IMR-90 (cell line): ENCODE data around the gene IPMK. TPM values are rescaled to one million over a fixed set of nuclear protein-coding genes. Genes with fewer than 3 reads are reported as not detected.
"Not testable (repeated sequence)": the region's sequence is repeated elsewhere in the genome, so short reads cannot be mapped to it uniquely, and the experiment has no call there.

ENCODE experiments used
- ATAC-seq: fragments of 200-7000 bp; cut with Tn5 transposase; 2 replicates; pipeline ENCODE4 v1.9.1; 2020; ENCODE audit warnings: low read depth, mild to moderate bottlenecking, moderate library complexity
- BruUV-seq: library from RNA; stranded (reverse); fragments of 400-500 nt; replicated peaks from 2 replicates; lab custom pipeline; 2021; lab: Mats Ljungman, UMichigan
- CTCF ChIA-PET: fragments of 300-600 bp; formaldehyde crosslinking; extraction: SDS; loops from one replicate; lab custom pipeline; 2021; ENCODE audit warnings: antibody characterized with exemption; lab: Yijun Ruan, JAX
- POLR2A ChIA-PET: fragments of 300-600 bp; sonication (Branson Sonifier 250); formaldehyde crosslinking; loops from one replicate; lab custom pipeline; 2022; ENCODE audit warnings: antibody characterized with exemption; ENCODE audit not compliant: unreplicated experiment; lab: Charles Lee
- DNase-seq: peaks from one replicate; pipeline ENCODE4 v3.0.0; 2013
- H2AFZ ChIP-seq: replicated peaks from 2 replicates; pipeline ENCODE3; 2013; ENCODE audit warnings: low read length, mild to moderate bottlenecking; ENCODE audit not compliant: poor library complexity
- H2AK5ac ChIP-seq: 2 replicates; pipeline ENCODE4 v1.6.1; 2013; ENCODE audit warnings: low read depth, low read length, inconsistent platforms
- H2AK9ac ChIP-seq: replicated peaks from 2 replicates; pipeline ENCODE3; 2013; ENCODE audit warnings: mild to moderate bottlenecking, low read depth, low read length, moderate library complexity; ENCODE audit not compliant: poor library complexity
- H2BK120ac ChIP-seq: 2 replicates; pipeline ENCODE4 v1.6.1; 2013; ENCODE audit warnings: low read depth, low read length, inconsistent platforms
- H2BK15ac ChIP-seq: 3 replicates; pipeline ENCODE4 v1.6.1; 2013; ENCODE audit warnings: low read depth, low read length, inconsistent platforms
- H2BK20ac ChIP-seq: 2 replicates; pipeline ENCODE4 v1.6.1; 2013; ENCODE audit warnings: low read depth, mild to moderate bottlenecking, inconsistent platforms, low read length, moderate library complexity
- H2BK5ac ChIP-seq: 2 replicates; pipeline ENCODE4 v1.6.1; 2013; ENCODE audit warnings: mild to moderate bottlenecking, low read depth, low read length, inconsistent platforms; ENCODE audit not compliant: poor library complexity, severe bottlenecking
- H3K14ac ChIP-seq: replicated peaks from 2 replicates; pipeline ENCODE4 v1.6.1; 2013; ENCODE audit warnings: low read depth, low read length, inconsistent platforms
- H3K18ac ChIP-seq: 2 replicates; pipeline ENCODE4 v1.6.1; 2013; ENCODE audit warnings: low read depth, low read length, control low read depth
- H3K23ac ChIP-seq: 2 replicates; pipeline ENCODE4 v1.6.1; 2013; ENCODE audit warnings: low read depth, low read length, inconsistent platforms
- H3K27ac ChIP-seq: 2 replicates; pipeline ENCODE4 v1.5.1; 2013; ENCODE audit warnings: mild to moderate bottlenecking, control low read depth, low read length; ENCODE audit not compliant: insufficient read depth
- H3K27me3 ChIP-seq: 2 replicates; pipeline ENCODE4 v1.6.1; 2013; ENCODE audit warnings: low read length; ENCODE audit not compliant: control insufficient read depth, insufficient read depth
- H3K36me3 ChIP-seq: 2 replicates; pipeline ENCODE4 v1.6.1; 2013; ENCODE audit warnings: low read length, mixed read lengths; ENCODE audit not compliant: control insufficient read depth, insufficient read depth
- H3K4ac ChIP-seq: 2 replicates; pipeline ENCODE4 v1.6.1; 2013; ENCODE audit warnings: low read depth, low read length, inconsistent platforms
- H3K4me1 ChIP-seq: 2 replicates; pipeline ENCODE4 v1.6.1; 2013; ENCODE audit warnings: low read length, mixed read lengths; ENCODE audit not compliant: control insufficient read depth, insufficient read depth
- H3K4me2 ChIP-seq: 2 replicates; pipeline ENCODE4 v1.6.1; 2013; ENCODE audit warnings: low read depth, mild to moderate bottlenecking, control low read depth, low read length, moderate library complexity
- H3K4me3 ChIP-seq: 2 replicates; pipeline ENCODE4 v1.5.1; 2013; ENCODE audit warnings: low read depth, mild to moderate bottlenecking, control low read depth, low read length, moderate library complexity; ENCODE audit not compliant: insufficient read depth
- H3K56ac ChIP-seq: 2 replicates; pipeline ENCODE4 v1.6.1; 2013; ENCODE audit warnings: low read length, inconsistent platforms; ENCODE audit not compliant: insufficient read depth; ENCODE audit errors: extremely low read depth
- H3K79me1 ChIP-seq, 2 experiments: 2 replicates each; pipeline ENCODE4 v1.6.1; 2013; ENCODE audit warnings: low read length in 2 of 2, inconsistent platforms in 1 of 2, low read depth in 1 of 2
- H3K9ac ChIP-seq: 2 replicates; pipeline ENCODE4 v1.6.1; 2013; ENCODE audit warnings: low read depth, low read length, control low read depth
- H3K9me1 ChIP-seq: 2 replicates; pipeline ENCODE4 v1.6.1; 2013; ENCODE audit warnings: low read length, inconsistent platforms; ENCODE audit not compliant: insufficient read depth
- H3K9me3 ChIP-seq: 2 replicates; pipeline ENCODE4 v1.6.1; 2013; ENCODE audit warnings: low read length; ENCODE audit not compliant: control insufficient read depth, insufficient read depth
- H4K20me1 ChIP-seq: 2 replicates; pipeline ENCODE4 v1.6.1; 2013; ENCODE audit warnings: low read length, inconsistent platforms; ENCODE audit not compliant: insufficient read depth
- H4K5ac ChIP-seq: 2 replicates; pipeline ENCODE4 v1.6.1; 2013; ENCODE audit warnings: mild to moderate bottlenecking, low read depth, low read length, control low read depth
- H4K8ac ChIP-seq, 2 experiments: 2 replicates each; pipeline ENCODE4 v1.6.1; 2013; ENCODE audit warnings: low read depth in 2 of 2, low read length in 2 of 2, control low read depth in 1 of 2, inconsistent platforms in 1 of 2
- H4K91ac ChIP-seq: 2 replicates; pipeline ENCODE4 v1.6.1; 2013; ENCODE audit warnings: low read depth, low read length, inconsistent platforms; ENCODE audit not compliant: insufficient read depth
- WGBS, 2 experiments: methylation state at CpG; one replicate each; pipeline versions ENCODE4 v1.1.5 to v1.1.7; 2013; ENCODE audit warnings: missing lambda C conversion rate in 2 of 2; ENCODE audit not compliant: insufficient read length in 1 of 2; ENCODE audit errors: extremely low coverage in 2 of 2; 5-methylcytosine and 5-hydroxymethylcytosine counted together
- dilution Hi-C: fragments of 300-500 bp; cut with HindIII; formaldehyde crosslinking; loops from one replicate; pipeline ENCODE4 v1.14.3; 2018; ENCODE audit warnings: low sequenced_read_pairs; ENCODE audit not compliant: unreplicated experiment
- in situ Hi-C: fragments of 300-500 bp; cut with MboI; formaldehyde crosslinking; loops from 3 replicates; pipeline ENCODE4 v1.14.3; 2019; ENCODE audit warnings: low sequenced_read_pairs, inconsistent platforms, mixed read lengths
- intact Hi-C: fragments of 100-400 bp; cut with micrococcal nuclease; formaldehyde crosslinking; loops from 2 replicates; pipeline ENCODE4 v1.10.0; 2022
- polyA plus RNA-seq, 3 experiments: library from polyadenylated mRNA; depleted of rRNA; stranded (reverse); fragments of >200 nt; gene quantifications; 2 replicates each; pipeline ENCODE4 v1.2.3, GENCODE V29; 2012; ENCODE audit warnings: low replicate concordance in 1 of 3
- total RNA-seq: library from RNA; depleted of rRNA; stranded (reverse); fragments of >200 nt; gene quantifications from 2 replicates; pipeline ENCODE4 v1.2.3, GENCODE V29; 2012

IPMK gene
- total and polyA plus RNA-seq, 2 of the 4 experiments (the other 2 are of a cell fraction) = 0.89 to 2.0 TPM

- H4K91ac ChIP-seq, POLR2A ChIA-PET, BruUV-seq, H3K18ac ChIP-seq, H2BK15ac ChIP-seq, H3K27me3 ChIP-seq, H3K4ac ChIP-seq, in situ Hi-C loops, H4K20me1 ChIP-seq, ATAC-seq, H3K36me3 ChIP-seq, H2BK5ac ChIP-seq, H2BK120ac ChIP-seq, H3K9me3 ChIP-seq, intact Hi-C loops, H2AFZ ChIP-seq, H3K14ac ChIP-seq, H3K4me1 ChIP-seq, CTCF ChIA-PET, dilution Hi-C loops, H3K27ac ChIP-seq, H3K56ac ChIP-seq, H2AK5ac ChIP-seq, H3K9ac ChIP-seq, H2BK20ac ChIP-seq, H3K23ac ChIP-seq, H3K4me3 ChIP-seq, H3K9me1 ChIP-seq, H3K4me2 ChIP-seq, H2AK9ac ChIP-seq, H4K8ac ChIP-seq, H4K5ac ChIP-seq, H3K79me1 ChIP-seq, DNase-seq: not testable (repeated sequence)
- WGBS, 2 experiments = no CpG with 5 or more reads among the region's 2 CpGs
These were observed 111.8 kb downstream of the IPMK start for GRCh38 chr10:58155941-58156340.
